HEK293 (cell line): ENCODE measurements around the gene EXOC2.

Experiments used
- ZNF140 ChIP-seq: fragments of 450-650 bp; formaldehyde crosslinking; IDR thresholded peaks from 2 replicates; pipeline ENCODE4 v1.5.1; 2016; ENCODE audit warnings: missing biosample characterization, missing genetic modification characterization
- ZNF274 ChIP-seq, 2 experiments: fragments of 200-500 bp in 1 of 2; fragments of 450-650 bp in 1 of 2; sonication (Bioruptor generic) in 1 of 2; formaldehyde crosslinking in 1 of 2; IDR thresholded peaks; 2 replicates each; pipeline versions ENCODE4 v1.5.1 to v1.6.1; 2014 to 2016; ENCODE audit warnings: borderline replicate concordance in 1 of 2, inconsistent platforms in 1 of 2, low read length in 1 of 2, missing biosample characterization in 1 of 2, missing genetic modification characterization in 1 of 2
- ZNF473 ChIP-seq: fragments of 450-650 bp; formaldehyde crosslinking; IDR thresholded peaks from 2 replicates; pipeline ENCODE4 v1.5.1; 2017; ENCODE audit warnings: missing biosample characterization, missing genetic modification characterization

GRCh38 chr6:633611-634010 is 59.3 kb downstream of the EXOC2 start:
- TF ChIP-seq ZNF274 (IDR thresholded peaks at IDR 0.05; ENCODE audit: low read length), result no peak
- no peak for TF ChIP-seq ZNF274 (tag by site-specific recombination; IDR thresholded peaks at IDR 0.05; ENCODE audit: borderline replicate concordance)
- TF ChIP-seq ZNF473 (tag by site-specific recombination), result no peak
- TF ChIP-seq ZNF140 (tag by site-specific recombination), result no peak
